Measurements from ENCODE around the gene PLSCR1. TPM values are rescaled to one million over a fixed set of nuclear protein-coding genes. Genes with fewer than 3 reads are reported as not detected.

PLSCR1 gene, protein sequence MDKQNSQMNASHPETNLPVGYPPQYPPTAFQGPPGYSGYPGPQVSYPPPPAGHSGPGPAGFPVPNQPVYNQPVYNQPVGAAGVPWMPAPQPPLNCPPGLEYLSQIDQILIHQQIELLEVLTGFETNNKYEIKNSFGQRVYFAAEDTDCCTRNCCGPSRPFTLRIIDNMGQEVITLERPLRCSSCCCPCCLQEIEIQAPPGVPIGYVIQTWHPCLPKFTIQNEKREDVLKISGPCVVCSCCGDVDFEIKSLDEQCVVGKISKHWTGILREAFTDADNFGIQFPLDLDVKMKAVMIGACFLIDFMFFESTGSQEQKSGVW
- 100 to 1,000 TPM; 137 to 146 TPM for total RNA-seq

- peaks cover 3% of the 10 kb centered on the region for H3K27me3 Mint-ChIP-seq
- CTCF ChIA-PET = interaction anchor here (1.0 to 1.5 kb wide), 3 partner anchors 9 to 33 kb away, joined by 3 to 4 read pairs (median 3); no protein-coding TSS in a partner anchor
- POLR2A ChIA-PET = interaction anchor here (0.5 to 1.7 kb wide), 2 partner anchors 75 to 150 kb away, joined by 3 to 10 read pairs; partner anchors contain the start of gene PLSCR2
- H3K9me3 Mint-ChIP-seq = peaks cover 3% of the 10 kb centered on the region
- H3K27ac Mint-ChIP-seq = peak within 1 kb of the TSS; percentile 94
- peaks cover 48% of the 10 kb centered on the region for H3K36me3 Mint-ChIP-seq (ENCODE audit: low read depth)
- H3K4me1 Mint-ChIP-seq = peaks cover 74% of the 10 kb centered on the region
- H3K4me3 Mint-ChIP-seq = peak within 1 kb of the TSS; percentile 86
- peak; percentile 90 for DNase-seq
Measured at GRCh38 chr3:146544002-146544928, at the start of gene PLSCR1. PLSCR1 (minus strand) TSS chr3:146544607; CDS start chr3:146536552, 8,055 bp downstream.

- ChIA-PET POLR2A (no interaction called here), CTCF (interaction anchor here (0.6 kb wide), 1 partner anchor 605 kb away, joined by 3 read pairs; no protein-coding TSS in a partner anchor)
- DNase-seq = no peak
- no peak overlapping the region for H3K27ac Mint-ChIP-seq
- H3K27me3 Mint-ChIP-seq = peaks cover 25% of the 10 kb centered on the region
- H3K4me1 Mint-ChIP-seq = no peaks in the 10 kb centered on the region
- H3K9me3 Mint-ChIP-seq = no peaks in the 10 kb centered on the region
- no peak overlapping the region for H3K4me3 Mint-ChIP-seq
- no peaks in the 10 kb centered on the region for H3K36me3 Mint-ChIP-seq (ENCODE audit: low read depth)
Measured at GRCh38 chr3:146593776-146594175, 49.4 kb upstream of the PLSCR1 start.

- no peak overlapping the region for H3K27ac Mint-ChIP-seq
- CTCF ChIA-PET = no interaction called here
- H3K4me3 Mint-ChIP-seq = no peak overlapping the region
- DNase-seq = no peak
- H3K27me3 Mint-ChIP-seq = peaks cover 28% of the 10 kb centered on the region
- no peaks in the 10 kb centered on the region for H3K4me1 Mint-ChIP-seq
- no peaks in the 10 kb centered on the region for H3K9me3 Mint-ChIP-seq
- POLR2A ChIA-PET = no interaction called here
- H3K36me3 Mint-ChIP-seq (ENCODE audit: low read depth) = no peaks in the 10 kb centered on the region
Measured at GRCh38 chr3:146590521-146590920, 46.1 kb upstream of the PLSCR1 start.

GRCh38 chr3:146589899-146590508, 45.6 kb upstream of the PLSCR1 start:
- ChIA-PET POLR2A (no interaction called here), CTCF (no interaction called here)
- H3K4me1 Mint-ChIP-seq = no peaks in the 10 kb centered on the region
- H3K36me3 Mint-ChIP-seq (ENCODE audit: low read depth) = no peaks in the 10 kb centered on the region
- peaks cover 31% of the 10 kb centered on the region for H3K27me3 Mint-ChIP-seq
- no peak overlapping the region for H3K4me3 Mint-ChIP-seq
- H3K27ac Mint-ChIP-seq = no peak overlapping the region
- H3K9me3 Mint-ChIP-seq = no peaks in the 10 kb centered on the region
- peak; percentile 39 for DNase-seq

DNA sequence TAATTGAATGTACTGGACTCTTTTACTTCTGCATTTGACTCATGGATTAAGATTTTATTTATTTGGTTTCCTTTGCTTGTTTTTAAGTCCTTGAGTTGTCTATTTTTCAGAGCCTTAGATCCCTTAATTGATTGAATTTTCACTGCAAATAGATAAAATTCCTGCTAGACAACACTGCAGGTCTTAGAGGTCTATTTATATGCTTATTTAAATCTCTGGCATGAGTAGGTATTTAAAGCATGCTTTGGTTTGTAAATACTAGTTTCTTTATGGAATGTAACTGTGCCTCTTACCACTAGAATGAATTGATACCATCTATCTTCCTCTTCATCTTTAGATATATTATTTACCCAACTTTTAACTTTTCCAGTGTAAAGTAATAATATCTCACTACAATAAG, 40.7 kb upstream of the PLSCR1 start:
- no peak for DNase-seq
- Mint-ChIP-seq H3K27me3 (peaks cover 35% of the 10 kb centered on the region), H3K27ac (no peak overlapping the region), H3K4me3 (no peak overlapping the region), H3K9me3 (peaks cover 6% of the 10 kb centered on the region), H3K36me3 (ENCODE audit: low read depth) (peaks cover 2% of the 10 kb centered on the region), H3K4me1 (no peaks in the 10 kb centered on the region)
- ChIA-PET POLR2A (no interaction called here), CTCF (no interaction called here)

DNA sequence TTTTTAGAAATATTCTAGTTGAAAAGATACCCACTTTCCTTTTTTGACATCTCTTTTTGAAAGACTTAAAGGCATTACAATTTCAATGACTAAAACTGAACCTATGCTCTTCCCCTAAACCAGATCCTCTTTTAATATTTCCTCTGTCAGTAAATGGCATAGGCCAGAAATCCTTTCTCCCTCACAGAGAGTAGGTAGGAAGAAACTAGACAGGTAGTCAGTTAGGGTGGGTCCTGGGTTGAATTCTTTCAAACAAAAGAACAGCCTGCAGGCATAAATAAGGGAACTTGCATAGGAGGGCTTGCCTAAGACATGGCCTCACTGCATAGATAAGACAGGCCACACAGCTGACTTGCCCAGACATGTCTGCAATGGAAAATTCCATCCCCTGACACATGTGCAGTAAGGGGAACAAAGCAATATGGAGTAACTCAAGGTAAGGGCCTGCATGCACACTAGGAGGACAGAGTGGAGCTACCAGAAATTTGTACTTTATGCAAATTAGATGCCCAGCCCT, 37.6 kb upstream of the PLSCR1 start:
- ChIA-PET POLR2A (no interaction called here), CTCF (no interaction called here)
- peaks cover 21% of the 10 kb centered on the region for H3K27me3 Mint-ChIP-seq
- H3K27ac Mint-ChIP-seq = no peak overlapping the region
- peaks cover 2% of the 10 kb centered on the region for H3K36me3 Mint-ChIP-seq (ENCODE audit: low read depth)
- no peaks in the 10 kb centered on the region for H3K4me1 Mint-ChIP-seq
- peaks cover 6% of the 10 kb centered on the region for H3K9me3 Mint-ChIP-seq
- no peak overlapping the region for H3K4me3 Mint-ChIP-seq
- DNase-seq = no peak

- POLR2A ChIA-PET = no interaction called here
- H3K4me1 Mint-ChIP-seq = no peaks in the 10 kb centered on the region
- peaks cover 2% of the 10 kb centered on the region for H3K36me3 Mint-ChIP-seq (ENCODE audit: low read depth)
- H3K27me3 Mint-ChIP-seq = peaks cover 15% of the 10 kb centered on the region
- no peak overlapping the region for H3K4me3 Mint-ChIP-seq
- CTCF ChIA-PET = interaction anchor here (0.9 kb wide), 1 partner anchor 366 kb away, joined by 3 read pairs; no protein-coding TSS in a partner anchor
- DNase-seq = no peak
- no peak overlapping the region for H3K27ac Mint-ChIP-seq
- peaks cover 6% of the 10 kb centered on the region for H3K9me3 Mint-ChIP-seq
Measured at GRCh38 chr3:146581080-146581601, 36.7 kb upstream of the PLSCR1 start.

GRCh38 chr3:146577662-146578061, 33.3 kb upstream of the PLSCR1 start:
- Mint-ChIP-seq H3K36me3 (ENCODE audit: low read depth) (peaks cover 2% of the 10 kb centered on the region), H3K27ac (no peak overlapping the region), H3K27me3 (peaks cover 9% of the 10 kb centered on the region), H3K4me3 (no peak overlapping the region), H3K4me1 (no peaks in the 10 kb centered on the region), H3K9me3 (peaks cover 2% of the 10 kb centered on the region)
- ChIA-PET CTCF (interaction anchor here (1.0 to 1.6 kb wide), 3 partner anchors 9 to 389 kb away, joined by 3 to 4 read pairs (median 4); no protein-coding TSS in a partner anchor), POLR2A (no interaction called here)
- DNase-seq = peak; percentile 51

GRCh38 chr3:146575636-146576035, 31.2 kb upstream of the PLSCR1 start:
- Mint-ChIP-seq H3K36me3 (ENCODE audit: low read depth) (no peaks in the 10 kb centered on the region), H3K27me3 (peaks cover 19% of the 10 kb centered on the region), H3K4me3 (no peak overlapping the region), H3K9me3 (no peaks in the 10 kb centered on the region), H3K4me1 (no peaks in the 10 kb centered on the region), H3K27ac (no peak overlapping the region)
- no peak for DNase-seq
- ChIA-PET CTCF (no interaction called here), POLR2A (no interaction called here)

GRCh38 chr3:146574173-146574572, 29.8 kb upstream of the PLSCR1 start:
- Mint-ChIP-seq H3K4me3 (no peak overlapping the region), H3K4me1 (no peaks in the 10 kb centered on the region), H3K9me3 (no peaks in the 10 kb centered on the region), H3K27ac (no peak overlapping the region), H3K36me3 (ENCODE audit: low read depth) (no peaks in the 10 kb centered on the region), H3K27me3 (peaks cover 25% of the 10 kb centered on the region)
- CTCF ChIA-PET = no interaction called here
- POLR2A ChIA-PET = no interaction called here
- no peak for DNase-seq

DNA sequence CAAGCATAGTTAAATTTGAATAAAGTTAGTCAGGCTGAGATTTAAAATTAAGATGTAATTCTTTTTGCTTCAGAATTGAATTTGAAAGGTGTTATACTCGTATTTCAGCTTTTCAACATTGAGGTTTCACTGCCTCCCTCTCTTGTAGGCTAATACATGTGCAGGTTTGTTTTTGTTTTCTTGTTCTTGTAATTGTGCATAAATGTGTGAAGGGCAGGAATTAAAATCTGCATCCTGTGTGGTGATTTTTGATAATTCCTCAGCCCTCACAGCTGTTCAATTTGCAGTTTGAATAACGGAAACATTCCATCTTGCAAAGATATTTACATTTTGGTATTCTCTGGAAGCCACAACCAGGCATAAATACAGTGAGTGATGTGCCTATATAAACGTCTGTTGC, 24.9 kb upstream of the PLSCR1 start:
- Mint-ChIP-seq H3K4me1 (no peaks in the 10 kb centered on the region), H3K27ac (no peak overlapping the region), H3K27me3 (peaks cover 30% of the 10 kb centered on the region), H3K36me3 (ENCODE audit: low read depth) (no peaks in the 10 kb centered on the region), H3K4me3 (no peak overlapping the region), H3K9me3 (no peaks in the 10 kb centered on the region)
- no peak for DNase-seq
- CTCF ChIA-PET = interaction anchor here (1.4 to 1.8 kb wide), 3 partner anchors 8 to 12 kb away, joined by 3 to 6 read pairs (median 4); no protein-coding TSS in a partner anchor
- POLR2A ChIA-PET = no interaction called here

DNA sequence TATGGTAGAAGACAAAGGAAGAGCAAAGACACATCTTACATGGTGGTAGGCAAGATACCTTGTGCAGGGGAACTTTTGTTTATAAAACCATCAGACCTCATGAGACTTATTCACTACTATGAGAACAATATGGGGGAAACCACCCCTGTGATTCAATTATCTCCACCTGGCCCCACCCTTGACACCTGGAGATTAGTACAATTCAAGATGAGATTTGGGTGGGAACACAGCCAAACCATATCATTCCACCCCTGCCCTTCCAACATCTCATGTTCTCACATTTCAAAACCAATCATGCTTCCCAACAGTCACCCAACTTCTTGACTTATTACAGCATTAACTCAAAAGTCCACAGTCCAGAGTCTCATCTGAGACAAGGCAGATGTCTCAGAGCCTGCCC, 21.7 kb upstream of the PLSCR1 start:
- POLR2A ChIA-PET = no interaction called here
- CTCF ChIA-PET = interaction anchor here (1.3 kb wide), 1 partner anchor 11 kb away, joined by 4 read pairs; no protein-coding TSS in a partner anchor
- Mint-ChIP-seq H3K4me3 (no peak overlapping the region), H3K4me1 (no peaks in the 10 kb centered on the region), H3K27ac (no peak overlapping the region), H3K27me3 (peaks cover 23% of the 10 kb centered on the region), H3K9me3 (no peaks in the 10 kb centered on the region), H3K36me3 (ENCODE audit: low read depth) (no peaks in the 10 kb centered on the region)
- no peak for DNase-seq
